MM.1S (cell line): ENCODE results near the gene SNAPC1.

ENCODE experiments used
- CTCF ChIP-seq: fragments of 300-600 bp; sonication (generic); IDR thresholded peaks from 2 replicates; pipeline ENCODE4 v1.5.1; 2016; ENCODE audit warnings: antibody characterized with exemption, low read length, mixed read lengths
- EZH2 ChIP-seq: fragments of 300-600 bp; sonication (generic); optimal IDR thresholded peaks from 2 replicates; pipeline ENCODE3; 2017; ENCODE audit warnings: low read depth, mild to moderate bottlenecking, antibody characterized with exemption, low read length, mixed read lengths
- EZH2phosphoT487 ChIP-seq: fragments of 300-600 bp; sonication (generic); IDR thresholded peaks from 2 replicates; pipeline ENCODE4 v1.6.1; 2018; ENCODE audit warnings: antibody characterized with exemption, low read length

- TF ChIP-seq CTCF: no peak
- TF ChIP-seq EZH2phosphoT487: no peak
- TF ChIP-seq EZH2: no peak
Observed at GRCh38 chr14:61797309-61797708, 35.1 kb downstream of the SNAPC1 start.
